Measurements from ENCODE around the gene KRTAP19-2.

DNA sequence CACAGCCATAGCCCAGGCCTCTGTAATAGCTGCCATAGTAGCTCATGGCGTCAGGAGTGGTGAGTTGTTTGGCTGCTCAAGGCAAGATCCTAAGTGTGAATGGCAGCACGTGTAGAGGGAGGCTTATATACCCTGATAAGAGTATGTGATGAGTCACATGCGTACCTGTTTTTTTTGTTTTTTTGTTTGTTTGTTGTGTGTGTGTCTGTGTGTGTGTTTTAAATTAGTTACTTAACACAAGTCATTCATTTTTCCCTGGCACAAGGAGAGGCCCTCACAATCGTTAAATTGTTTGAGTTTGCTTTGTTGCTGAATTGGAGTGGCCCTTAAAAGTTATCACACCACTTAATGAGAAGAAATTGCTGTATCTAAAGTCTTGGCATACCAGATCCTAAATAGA, 9.8 kb upstream of the KRTAP19-2 start, which contains the start of gene KRTAP19-4:
- no peak for TF ChIP-seq GABPA (IDR thresholded peaks at IDR 0.05 in 1 of 2, conservative IDR thresholded peaks at IDR 0.05 in 1 of 2)
- TF ChIP-seq, protein P1, sequence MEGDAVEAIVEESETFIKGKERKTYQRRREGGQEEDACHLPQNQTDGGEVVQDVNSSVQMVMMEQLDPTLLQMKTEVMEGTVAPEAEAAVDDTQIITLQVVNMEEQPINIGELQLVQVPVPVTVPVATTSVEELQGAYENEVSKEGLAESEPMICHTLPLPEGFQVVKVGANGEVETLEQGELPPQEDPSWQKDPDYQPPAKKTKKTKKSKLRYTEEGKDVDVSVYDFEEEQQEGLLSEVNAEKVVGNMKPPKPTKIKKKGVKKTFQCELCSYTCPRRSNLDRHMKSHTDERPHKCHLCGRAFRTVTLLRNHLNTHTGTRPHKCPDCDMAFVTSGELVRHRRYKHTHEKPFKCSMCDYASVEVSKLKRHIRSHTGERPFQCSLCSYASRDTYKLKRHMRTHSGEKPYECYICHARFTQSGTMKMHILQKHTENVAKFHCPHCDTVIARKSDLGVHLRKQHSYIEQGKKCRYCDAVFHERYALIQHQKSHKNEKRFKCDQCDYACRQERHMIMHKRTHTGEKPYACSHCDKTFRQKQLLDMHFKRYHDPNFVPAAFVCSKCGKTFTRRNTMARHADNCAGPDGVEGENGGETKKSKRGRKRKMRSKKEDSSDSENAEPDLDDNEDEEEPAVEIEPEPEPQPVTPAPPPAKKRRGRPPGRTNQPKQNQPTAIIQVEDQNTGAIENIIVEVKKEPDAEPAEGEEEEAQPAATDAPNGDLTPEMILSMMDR (IDR thresholded peaks at IDR 0.05; ENCODE audit: low read depth, low read length, missing input control) = no peak
- TF ChIP-seq, protein P2, sequence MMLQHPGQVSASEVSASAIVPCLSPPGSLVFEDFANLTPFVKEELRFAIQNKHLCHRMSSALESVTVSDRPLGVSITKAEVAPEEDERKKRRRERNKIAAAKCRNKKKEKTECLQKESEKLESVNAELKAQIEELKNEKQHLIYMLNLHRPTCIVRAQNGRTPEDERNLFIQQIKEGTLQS (IDR thresholded peaks at IDR 0.05) = no peak
- TF ChIP-seq, protein P3, sequence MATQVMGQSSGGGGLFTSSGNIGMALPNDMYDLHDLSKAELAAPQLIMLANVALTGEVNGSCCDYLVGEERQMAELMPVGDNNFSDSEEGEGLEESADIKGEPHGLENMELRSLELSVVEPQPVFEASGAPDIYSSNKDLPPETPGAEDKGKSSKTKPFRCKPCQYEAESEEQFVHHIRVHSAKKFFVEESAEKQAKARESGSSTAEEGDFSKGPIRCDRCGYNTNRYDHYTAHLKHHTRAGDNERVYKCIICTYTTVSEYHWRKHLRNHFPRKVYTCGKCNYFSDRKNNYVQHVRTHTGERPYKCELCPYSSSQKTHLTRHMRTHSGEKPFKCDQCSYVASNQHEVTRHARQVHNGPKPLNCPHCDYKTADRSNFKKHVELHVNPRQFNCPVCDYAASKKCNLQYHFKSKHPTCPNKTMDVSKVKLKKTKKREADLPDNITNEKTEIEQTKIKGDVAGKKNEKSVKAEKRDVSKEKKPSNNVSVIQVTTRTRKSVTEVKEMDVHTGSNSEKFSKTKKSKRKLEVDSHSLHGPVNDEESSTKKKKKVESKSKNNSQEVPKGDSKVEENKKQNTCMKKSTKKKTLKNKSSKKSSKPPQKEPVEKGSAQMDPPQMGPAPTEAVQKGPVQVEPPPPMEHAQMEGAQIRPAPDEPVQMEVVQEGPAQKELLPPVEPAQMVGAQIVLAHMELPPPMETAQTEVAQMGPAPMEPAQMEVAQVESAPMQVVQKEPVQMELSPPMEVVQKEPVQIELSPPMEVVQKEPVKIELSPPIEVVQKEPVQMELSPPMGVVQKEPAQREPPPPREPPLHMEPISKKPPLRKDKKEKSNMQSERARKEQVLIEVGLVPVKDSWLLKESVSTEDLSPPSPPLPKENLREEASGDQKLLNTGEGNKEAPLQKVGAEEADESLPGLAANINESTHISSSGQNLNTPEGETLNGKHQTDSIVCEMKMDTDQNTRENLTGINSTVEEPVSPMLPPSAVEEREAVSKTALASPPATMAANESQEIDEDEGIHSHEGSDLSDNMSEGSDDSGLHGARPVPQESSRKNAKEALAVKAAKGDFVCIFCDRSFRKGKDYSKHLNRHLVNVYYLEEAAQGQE (IDR thresholded peaks at IDR 0.05) = no peak
- TF ChIP-seq, protein P4, sequence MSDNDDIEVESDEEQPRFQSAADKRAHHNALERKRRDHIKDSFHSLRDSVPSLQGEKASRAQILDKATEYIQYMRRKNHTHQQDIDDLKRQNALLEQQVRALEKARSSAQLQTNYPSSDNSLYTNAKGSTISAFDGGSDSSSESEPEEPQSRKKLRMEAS (IDR thresholded peaks at IDR 0.05) = no peak

All from liver (tissue), 3 donors.